Heart right ventricle (tissue), 16 donors: ENCODE measurements around the gene C1orf167. TPM values are rescaled to one million over a fixed set of nuclear protein-coding genes. Genes with fewer than 3 reads are reported as not detected.
A peak's percentile ranks its signal among the peaks of the same experiment; 100 is the strongest.

Source experiments
- ATAC-seq, 8 donors: fragments of 200-7000 bp; cut with Tn5 transposase; one replicate each; pipeline ENCODE4 v1.9.1; 2020; ENCODE audit warnings: mild to moderate bottlenecking in 8 of 8, moderate library complexity in 8 of 8, moderate number of reproducible peaks in 1 of 8
- DNase-seq, 2 donors: peaks; one replicate each; pipeline ENCODE4 v3.0.0-alpha.2; 2020
- H3K27ac ChIP-seq, 10 donors: fragments of 200-600 bp; sonication (generic) in 2 of 10; one replicate each; pipeline versions ENCODE4 v1.5.0 to v1.8.0; 2020 to 2022; ENCODE audit warnings: mild to moderate bottlenecking in 3 of 10
- H3K27me3 ChIP-seq, 7 donors: fragments of 200-600 bp; one replicate each; pipeline ENCODE4 v1.8.0; 2021 to 2022; ENCODE audit warnings: mild to moderate bottlenecking in 2 of 7
- H3K36me3 ChIP-seq, 9 donors: fragments of 200-600 bp; sonication (generic) in 1 of 9; one replicate each; pipeline versions ENCODE4 v1.5.0 to v1.8.0; 2020 to 2022; ENCODE audit warnings: mild to moderate bottlenecking in 2 of 9
- H3K4me1 ChIP-seq, 9 donors: fragments of 200-600 bp; sonication (generic) in 1 of 9; one replicate each; pipeline versions ENCODE4 v1.5.0 to v1.8.0; 2020 to 2022; ENCODE audit warnings: mild to moderate bottlenecking in 4 of 9
- H3K4me3 ChIP-seq, 10 donors: fragments of 200-600 bp; sonication (generic) in 2 of 10; one replicate each; pipeline versions ENCODE4 v1.5.0 to v1.8.0; 2020 to 2022; ENCODE audit warnings: mild to moderate bottlenecking in 7 of 10, moderate library complexity in 2 of 10
- H3K9me3 ChIP-seq, 11 donors: fragments of 200-600 bp in 10 of 11; sonication (generic) in 2 of 11; one replicate each; pipeline versions ENCODE4 v1.5.0 to v1.8.0; 2013 to 2022; ENCODE audit warnings: mild to moderate bottlenecking in 2 of 11, control low read depth in 1 of 11, moderate library complexity in 1 of 11
- WGBS, 2 donors: extraction: QIAGEN DNeasy Blood & Tissue Kit; methylation state at CpG; one replicate each; pipeline ENCODE4 v1.1.7; 2013; ENCODE audit warnings: inconsistent platforms in 1 of 2; 5-methylcytosine and 5-hydroxymethylcytosine counted together
- intact Hi-C, 10 donors: fragments of 100-400 bp; cut with DNase I; formaldehyde crosslinking; loops; one replicate each; pipeline versions ENCODE4 v1.11.1 to v1.14.2; 2022
- polyA plus RNA-seq, 2 donors: library from polyadenylated mRNA; stranded (reverse); fragments of 200-250 nt; gene quantifications; one replicate each; pipeline ENCODE4 v1.2.3, GENCODE V29; 2013
- total RNA-seq, 10 donors: library from RNA; stranded (reverse); fragmentation: NEBNext Ultra II Directional in 3 of 10; extraction: Animal tissue kit (Norgen Biotek cat#: 25700) in 3 of 10; gene quantifications; one replicate each; pipeline versions ENCODE4 v1.2.1 to v1.2.4, GENCODE V29; 2021 to 2023
- TF ChIP-seq, protein P1 (sequence below), 9 donors: fragments of 200-600 bp; sonication (generic) in 2 of 9; IDR thresholded peaks; one replicate each; pipeline versions ENCODE4 v1.5.0 to v1.8.0; 2021 to 2022; ENCODE audit warnings: antibody characterized with exemption in 9 of 9, mild to moderate bottlenecking in 5 of 9, moderate library complexity in 1 of 9
- donor health status: Arrhythmogenic right ventricular cardiomyopathy.
- donor health status: ischemic (EF 13 %, LVEDD 7.1; RV severe dilation, severe dysfunction).
- donor health status: healthy with polysubstance abuse.
- donor health status: DM: no; HTN: yes; CAD: no.
- donor health status: DM: no; HTN: no; CAD: no.
- donor health status: ischemic (EF 25% LVEDD 6.9; RV normal size, moderate dysfunction).
- donor health status: ischemic (EF 25% LVEDD 5.7; RV mildly dilated, moderate dysfunction).
- donor health status: healthy.
- donor health status: DM: yes; HTN: yes; CAD: no.
- donor health status: Ischemic cardiomyopathy.
- donor health status: ischemic (EF 35%, LVEDD 5.7; RV mildly dilated, moderate dysfunction).
- donor health status: nonischemic (EF 11% LVEDD 7.7; RV severe dilation, severe dysfunction).
- donor health status: DM: yes; HTN: yes; CAD: no.
- donor health status: PGD.
- donor health status: ischemic (EF 29% LVEDD 5.4; RV normal size, mild dysfunction).
- donor health status: nonischemic (EF 23%, LVEDD 6.1; RV moderate dilation, normal function).

C1orf167 gene
- total and polyA plus RNA-seq, 12 donors: 2.4 to 12.8 (median 5.7) TPM

DNA sequence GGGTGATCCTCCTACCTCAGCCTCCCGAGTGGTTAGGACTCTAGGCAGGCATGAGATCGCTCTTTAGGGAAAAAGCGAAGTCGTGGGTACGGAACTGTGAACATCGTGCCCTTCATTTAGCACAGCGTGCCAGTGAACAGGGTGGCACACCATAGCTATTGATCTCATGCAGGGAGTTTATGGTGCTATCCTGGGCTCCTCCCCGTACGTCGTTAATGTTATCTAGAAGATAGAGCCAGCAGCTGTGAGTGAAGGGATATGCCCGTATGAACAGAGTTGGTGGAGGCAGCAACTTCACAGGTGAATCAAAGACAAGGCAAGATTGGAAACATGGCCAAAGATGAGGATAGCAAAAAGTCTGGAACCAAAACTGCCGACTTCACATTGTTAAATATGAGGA is 55.2 kb downstream of the C1orf167 start:
- Histone ChIP-seq H3K9me3 (no peaks in the 10 kb centered on the region), H3K4me3 (no peak overlapping the region), H3K27me3 (no peaks in the 10 kb centered on the region), H3K36me3 (peaks cover 0 to 97% (median 42%) of the 10 kb centered on the region in 9 donors), H3K27ac (no peak overlapping the region), H3K4me1 (peaks cover 0 to 26% (median 0%) of the 10 kb centered on the region in 9 donors)
- intact Hi-C loops: loop anchor here in 1 of 10 donors (10.0 kb wide), 1 partner anchor 72 kb away; no protein-coding TSS in a partner anchor
- TF ChIP-seq, protein P1, sequence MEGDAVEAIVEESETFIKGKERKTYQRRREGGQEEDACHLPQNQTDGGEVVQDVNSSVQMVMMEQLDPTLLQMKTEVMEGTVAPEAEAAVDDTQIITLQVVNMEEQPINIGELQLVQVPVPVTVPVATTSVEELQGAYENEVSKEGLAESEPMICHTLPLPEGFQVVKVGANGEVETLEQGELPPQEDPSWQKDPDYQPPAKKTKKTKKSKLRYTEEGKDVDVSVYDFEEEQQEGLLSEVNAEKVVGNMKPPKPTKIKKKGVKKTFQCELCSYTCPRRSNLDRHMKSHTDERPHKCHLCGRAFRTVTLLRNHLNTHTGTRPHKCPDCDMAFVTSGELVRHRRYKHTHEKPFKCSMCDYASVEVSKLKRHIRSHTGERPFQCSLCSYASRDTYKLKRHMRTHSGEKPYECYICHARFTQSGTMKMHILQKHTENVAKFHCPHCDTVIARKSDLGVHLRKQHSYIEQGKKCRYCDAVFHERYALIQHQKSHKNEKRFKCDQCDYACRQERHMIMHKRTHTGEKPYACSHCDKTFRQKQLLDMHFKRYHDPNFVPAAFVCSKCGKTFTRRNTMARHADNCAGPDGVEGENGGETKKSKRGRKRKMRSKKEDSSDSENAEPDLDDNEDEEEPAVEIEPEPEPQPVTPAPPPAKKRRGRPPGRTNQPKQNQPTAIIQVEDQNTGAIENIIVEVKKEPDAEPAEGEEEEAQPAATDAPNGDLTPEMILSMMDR (IDR thresholded peaks at IDR 0.05): no peak
- ATAC-seq: no peak
- DNase-seq: no peak
- WGBS, 2 donors: 84 to 87% methylated on average over 12 of the region's 12 CpGs

DNA sequence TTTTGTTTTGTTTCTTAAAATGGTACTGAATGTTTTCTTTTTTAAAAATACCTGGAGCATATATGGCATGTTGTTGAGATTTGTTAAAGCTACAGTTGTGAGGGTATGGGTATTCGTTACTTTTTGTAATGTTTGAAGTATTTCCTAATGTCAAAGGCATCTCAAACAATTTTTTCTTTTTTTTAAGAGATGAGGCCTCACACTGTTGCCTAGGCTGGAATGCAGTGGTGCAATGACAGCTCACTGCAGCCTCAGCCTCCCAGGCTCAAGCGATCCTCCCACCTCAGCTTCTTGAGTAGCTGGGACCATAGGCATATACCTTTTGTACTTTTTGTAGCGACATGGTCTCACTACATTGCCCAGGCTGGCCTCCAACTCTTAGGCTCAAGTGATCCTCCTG is 60.1 kb downstream of the C1orf167 start:
- peaks cover 0 to 100% (median 67%) of the 10 kb centered on the region in 9 donors for H3K36me3 ChIP-seq
- no peaks in the 10 kb centered on the region for H3K9me3 ChIP-seq
- TF ChIP-seq, protein P1 (IDR thresholded peaks at IDR 0.05): no peak
- no peaks in the 10 kb centered on the region for H3K27me3 ChIP-seq
- peak overlapping the region in 4 of 10 donors; percentile 10 to 53 (median 35) for H3K27ac ChIP-seq
- H3K4me3 ChIP-seq: no peak overlapping the region
- ATAC-seq: no peak
- H3K4me1 ChIP-seq: peaks cover 0 to 15% (median 0%) of the 10 kb centered on the region in 9 donors
- DNase-seq: no peak
- 76 to 86% methylated on average over 3 of the region's 3 CpGs for WGBS, 2 donors
- intact Hi-C loops: no loop called here

DNA sequence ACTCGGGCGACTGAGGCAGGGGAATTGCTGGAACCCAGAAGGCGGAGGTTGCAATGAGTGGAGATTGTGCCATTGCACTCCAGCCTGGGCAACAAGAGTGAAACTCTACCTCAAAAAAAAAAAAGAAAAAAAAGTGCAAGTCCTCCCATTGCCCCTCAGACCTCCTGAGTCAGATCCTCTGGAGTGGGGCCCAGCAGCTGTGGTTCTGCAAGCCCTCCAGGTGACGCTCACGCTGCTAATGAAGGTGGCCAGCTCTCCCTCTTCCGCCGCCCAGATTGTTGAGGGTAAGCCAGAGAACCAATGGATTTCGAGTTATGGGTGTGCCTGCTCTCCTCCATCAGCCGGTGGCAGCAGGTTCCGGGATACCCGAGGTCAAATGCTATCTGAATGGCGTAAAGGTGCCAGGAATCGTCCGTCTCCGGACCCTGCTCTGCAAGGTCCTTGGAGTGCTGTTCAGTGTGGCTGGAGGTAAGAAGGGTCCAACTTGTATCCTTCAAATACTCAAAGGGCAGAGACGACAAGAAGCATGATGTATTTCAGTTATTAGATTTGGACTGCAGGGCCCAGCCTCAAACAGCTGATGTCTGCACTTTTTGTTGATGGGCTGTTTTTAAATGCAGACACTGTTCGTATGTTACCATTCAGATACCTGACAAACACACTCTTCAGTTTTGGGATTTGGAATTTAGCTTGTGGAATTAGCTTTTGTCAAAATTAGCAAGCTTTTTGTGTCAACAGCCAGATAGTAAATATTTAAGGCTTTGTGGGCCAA is 61.6 kb downstream of the C1orf167 start:
- no peak overlapping the region for H3K27ac ChIP-seq
- no peak overlapping the region for H3K4me3 ChIP-seq
- no peaks in the 10 kb centered on the region for H3K27me3 ChIP-seq
- peaks cover 0 to 100% (median 75%) of the 10 kb centered on the region in 9 donors for H3K36me3 ChIP-seq
- 93 to 94% methylated on average over 17 of the region's 17 CpGs for whole genome bisulfite sequencing, 2 donors
- ATAC-seq (peak in 1 of 8 donors; percentile 24), DNase-seq (no peak)
- TF ChIP-seq, protein P1 (IDR thresholded peaks at IDR 0.05): no peak
- no peaks in the 10 kb centered on the region for H3K9me3 ChIP-seq
- H3K4me1 ChIP-seq: peaks cover 0 to 15% (median 0%) of the 10 kb centered on the region in 9 donors
- intact Hi-C loops: no loop called here

DNA sequence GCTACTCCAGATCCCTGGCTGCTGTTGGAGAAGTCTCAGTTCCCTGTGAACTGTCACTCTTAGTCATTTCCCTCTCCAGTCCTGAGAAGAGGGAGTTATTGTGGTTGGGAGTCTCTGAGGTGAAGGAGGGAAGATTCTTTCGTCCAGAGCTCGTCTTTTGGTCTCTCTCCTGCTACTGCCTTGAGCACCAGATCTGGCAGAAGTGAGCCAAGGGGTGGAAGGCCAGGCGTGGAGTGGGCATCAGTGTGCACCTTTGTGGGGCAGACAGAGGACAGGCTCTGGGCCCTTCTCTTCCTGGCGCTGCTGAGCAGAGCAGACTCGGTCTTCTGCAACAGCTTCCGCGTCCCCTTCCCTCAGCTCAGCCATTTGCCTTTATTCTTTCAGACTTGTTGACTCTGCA is 63.1 kb downstream of the C1orf167 start:
- no peak overlapping the region for H3K4me3 ChIP-seq

More for the DNA sequence above, 63.1 kb downstream of the C1orf167 start:
- 93 to 96% methylated on average over 7 of the region's 7 CpGs for WGBS, 2 donors
- Histone ChIP-seq H3K4me1 (peaks cover 0 to 15% (median 0%) of the 10 kb centered on the region in 9 donors), H3K27ac (no peak overlapping the region), H3K27me3 (no peaks in the 10 kb centered on the region), H3K36me3 (peaks cover 0 to 100% (median 72%) of the 10 kb centered on the region in 9 donors), H3K9me3 (no peaks in the 10 kb centered on the region)
- DNase-seq (no peak), ATAC-seq (no peak)
- TF ChIP-seq, protein P1 (IDR thresholded peaks at IDR 0.05): no peak
- intact Hi-C loops: no loop called here
